Measurements from ENCODE around the gene ANKDD1A.

DNA sequence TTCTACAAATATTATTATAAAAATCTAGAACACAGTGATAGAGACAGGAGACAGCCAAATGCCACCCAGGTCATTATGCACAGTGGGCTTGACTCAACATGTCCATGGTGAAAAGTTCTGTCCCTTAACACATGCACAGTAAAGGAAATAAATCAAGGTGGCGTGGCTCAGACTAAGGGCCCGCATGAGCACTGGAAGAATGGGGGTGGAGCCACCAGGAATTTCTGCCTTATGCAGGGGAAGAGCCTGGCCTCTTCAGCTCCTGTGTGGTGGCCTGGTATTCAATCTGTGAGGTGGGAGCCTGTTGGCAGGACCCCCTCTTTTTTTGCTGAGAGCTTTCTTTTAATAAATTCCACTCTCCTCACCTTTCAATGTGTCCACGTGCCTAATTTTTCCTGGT lies 95.2 kb downstream of the ANKDD1A start:
- TF ChIP-seq, protein P1, sequence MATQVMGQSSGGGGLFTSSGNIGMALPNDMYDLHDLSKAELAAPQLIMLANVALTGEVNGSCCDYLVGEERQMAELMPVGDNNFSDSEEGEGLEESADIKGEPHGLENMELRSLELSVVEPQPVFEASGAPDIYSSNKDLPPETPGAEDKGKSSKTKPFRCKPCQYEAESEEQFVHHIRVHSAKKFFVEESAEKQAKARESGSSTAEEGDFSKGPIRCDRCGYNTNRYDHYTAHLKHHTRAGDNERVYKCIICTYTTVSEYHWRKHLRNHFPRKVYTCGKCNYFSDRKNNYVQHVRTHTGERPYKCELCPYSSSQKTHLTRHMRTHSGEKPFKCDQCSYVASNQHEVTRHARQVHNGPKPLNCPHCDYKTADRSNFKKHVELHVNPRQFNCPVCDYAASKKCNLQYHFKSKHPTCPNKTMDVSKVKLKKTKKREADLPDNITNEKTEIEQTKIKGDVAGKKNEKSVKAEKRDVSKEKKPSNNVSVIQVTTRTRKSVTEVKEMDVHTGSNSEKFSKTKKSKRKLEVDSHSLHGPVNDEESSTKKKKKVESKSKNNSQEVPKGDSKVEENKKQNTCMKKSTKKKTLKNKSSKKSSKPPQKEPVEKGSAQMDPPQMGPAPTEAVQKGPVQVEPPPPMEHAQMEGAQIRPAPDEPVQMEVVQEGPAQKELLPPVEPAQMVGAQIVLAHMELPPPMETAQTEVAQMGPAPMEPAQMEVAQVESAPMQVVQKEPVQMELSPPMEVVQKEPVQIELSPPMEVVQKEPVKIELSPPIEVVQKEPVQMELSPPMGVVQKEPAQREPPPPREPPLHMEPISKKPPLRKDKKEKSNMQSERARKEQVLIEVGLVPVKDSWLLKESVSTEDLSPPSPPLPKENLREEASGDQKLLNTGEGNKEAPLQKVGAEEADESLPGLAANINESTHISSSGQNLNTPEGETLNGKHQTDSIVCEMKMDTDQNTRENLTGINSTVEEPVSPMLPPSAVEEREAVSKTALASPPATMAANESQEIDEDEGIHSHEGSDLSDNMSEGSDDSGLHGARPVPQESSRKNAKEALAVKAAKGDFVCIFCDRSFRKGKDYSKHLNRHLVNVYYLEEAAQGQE (IDR thresholded peaks at IDR 0.05; ENCODE audit: insufficient read depth in 1 of 2, low read depth in 2 of 2, low read length in 2 of 2) = no peak
- TF ChIP-seq POLR2AphosphoS5 (IDR thresholded peaks at IDR 0.05; ENCODE audit: low read depth, low read length) (no peak), SIN3A (IDR thresholded peaks at IDR 0.05; ENCODE audit: borderline replicate concordance, insufficient read depth, low read length) (no peak)

Measured in PFSK-1 (cell line).